CD4-positive, alpha-beta T cell (primary cell): ENCODE results near the gene SLC5A1. TPM values are rescaled to one million over a fixed set of nuclear protein-coding genes. Genes with fewer than 3 reads are reported as not detected.

Experiments used
- ATAC-seq: fragments of 200-7000 bp; cut with Tn5 transposase; one replicate; pipeline ENCODE4 v1.10.0; 2022; ENCODE audit warnings: mild to moderate bottlenecking; ENCODE audit not compliant: poor library complexity
- CTCF ChIA-PET: fragments of 350-600 bp; sonication (Branson Sonifier 250); formaldehyde crosslinking; loops from one replicate; lab custom pipeline; 2021; ENCODE audit warnings: antibody characterized with exemption, inconsistent platforms; lab: Charles Lee
- POLR2A ChIA-PET: fragments of 350-600 bp; sonication (Branson Sonifier 250); formaldehyde crosslinking; loops from one replicate; lab custom pipeline; 2021; ENCODE audit warnings: antibody characterized with exemption, inconsistent platforms; lab: Charles Lee
- DNase-seq, 14 experiments: peaks; one replicate each; pipeline ENCODE4 v3.0.0-alpha.2; 2013 to 2020; ENCODE audit warnings: mixed read lengths in 2 of 14
- H3K27ac ChIP-seq, 2 donors: one replicate each; pipeline versions ENCODE4 v1.5.1 to v1.7.0; 2013; ENCODE audit warnings: low read length in 2 of 2, low read depth in 1 of 2, mild to moderate bottlenecking in 1 of 2
- H3K27me3 ChIP-seq, 2 experiments: 1 replicate in 1 of 2; 2 replicates in 1 of 2; pipeline versions ENCODE4 v1.6.1 to v1.7.0; 2013; ENCODE audit warnings: low read length in 2 of 2, control low read depth in 1 of 2, mild to moderate bottlenecking in 1 of 2, moderate library complexity in 1 of 2; ENCODE audit not compliant: insufficient read depth in 2 of 2, control insufficient read depth in 1 of 2
- H3K36me3 ChIP-seq: one replicate; pipeline ENCODE4 v1.6.1; 2013; ENCODE audit warnings: low read length, control low read depth; ENCODE audit not compliant: insufficient read depth
- H3K4me1 ChIP-seq: one replicate; pipeline ENCODE4 v1.6.1; 2013; ENCODE audit warnings: low read length, control low read depth; ENCODE audit not compliant: insufficient read depth
- H3K4me3 ChIP-seq: one replicate; pipeline ENCODE4 v1.5.1; 2013; ENCODE audit warnings: mild to moderate bottlenecking, low read length, moderate library complexity
- H3K9me3 ChIP-seq, 2 experiments: 1 replicate in 1 of 2; 2 replicates in 1 of 2; pipeline versions ENCODE4 v1.6.1 to v1.7.0; 2013; ENCODE audit warnings: low read length in 2 of 2, mild to moderate bottlenecking in 2 of 2, control low read depth in 1 of 2, moderate library complexity in 1 of 2; ENCODE audit not compliant: control insufficient read depth in 1 of 2, insufficient read depth in 1 of 2
- H3K27ac Mint-ChIP-seq: one replicate; pipeline ENCODE4 v1.8.0; 2020; ENCODE audit warnings: mixed read lengths
- H3K27me3 Mint-ChIP-seq: one replicate; pipeline ENCODE4 v1.8.0; 2021; ENCODE audit warnings: mixed read lengths
- H3K36me3 Mint-ChIP-seq: one replicate; pipeline ENCODE4 v1.8.0; 2021; ENCODE audit warnings: low read depth, mixed read lengths
- H3K4me1 Mint-ChIP-seq: one replicate; pipeline ENCODE4 v1.8.0; 2021; ENCODE audit warnings: low read depth, mixed read lengths
- H3K4me3 Mint-ChIP-seq: one replicate; pipeline ENCODE4 v1.8.0; 2020; ENCODE audit warnings: mild to moderate bottlenecking, mixed read lengths
- H3K9me3 Mint-ChIP-seq: one replicate; pipeline ENCODE4 v1.8.0; 2020; ENCODE audit warnings: mixed read lengths
- intact Hi-C, 2 experiments: fragments of 100-400 bp; cut with DNase I in 1 of 2; cut with micrococcal nuclease in 1 of 2; formaldehyde crosslinking; loops; one replicate each; pipeline versions ENCODE4 v1.15.1 to v1.9.0; 2023 to 2025; cut with DNase I, micrococcal nuclease
- total RNA-seq, 174 experiments: library from RNA in 2 of 174; stranded (reverse) in 2 of 174; gene quantifications; one replicate each; pipeline ENCODE4 v1.2.3 and lab custom pipeline; 2021 to 2026
- TF ChIP-seq, protein P1 (sequence below): fragments of 200-600 bp; IDR thresholded peaks from one replicate; pipeline ENCODE4 v1.8.0; 2022; ENCODE audit warnings: antibody characterized with exemption, mild to moderate bottlenecking

Gene SLC5A1
- total RNA-seq, 2 experiments from 2014 or later, result not detected

DNA sequence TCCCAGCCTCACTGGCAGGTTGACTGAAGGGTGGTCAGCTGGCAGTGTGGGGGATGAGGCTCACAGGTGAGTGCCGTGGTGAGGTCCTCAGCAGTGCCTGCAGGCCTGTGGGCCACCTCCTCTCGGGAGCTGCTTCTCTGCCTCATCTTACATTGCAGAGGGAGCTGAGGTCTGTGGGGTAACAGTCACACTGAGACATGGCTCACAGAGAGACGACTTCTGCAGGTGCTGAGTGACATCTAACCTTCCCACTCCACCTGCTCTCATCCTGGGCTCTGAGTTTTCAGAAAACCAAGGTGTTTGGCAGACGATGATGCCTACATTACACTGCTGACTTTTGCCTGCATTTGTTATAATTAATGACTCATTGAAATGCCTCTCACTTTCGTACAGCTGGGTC lies 8.8 kb upstream of the SLC5A1 start:
- DNase-seq, result no peak
- ChIA-PET POLR2A (no interaction called here), CTCF (no interaction called here)
- Mint-ChIP-seq H3K4me1 (no peaks in the 10 kb centered on the region), H3K27ac (no peak overlapping the region), H3K9me3 (no peaks in the 10 kb centered on the region), H3K27me3 (peaks cover 6% of the 10 kb centered on the region), H3K4me3 (no peak overlapping the region), H3K36me3 (no peaks in the 10 kb centered on the region)
- Histone ChIP-seq H3K36me3 (no peaks in the 10 kb centered on the region), H3K4me3 (no peak overlapping the region), H3K9me3 (no peaks in the 10 kb centered on the region), H3K27ac (no peak overlapping the region), H3K4me1 (no peaks in the 10 kb centered on the region), H3K27me3 (no peaks in the 10 kb centered on the region)
- intact Hi-C loops, result no loop called here
- TF ChIP-seq, protein P1, sequence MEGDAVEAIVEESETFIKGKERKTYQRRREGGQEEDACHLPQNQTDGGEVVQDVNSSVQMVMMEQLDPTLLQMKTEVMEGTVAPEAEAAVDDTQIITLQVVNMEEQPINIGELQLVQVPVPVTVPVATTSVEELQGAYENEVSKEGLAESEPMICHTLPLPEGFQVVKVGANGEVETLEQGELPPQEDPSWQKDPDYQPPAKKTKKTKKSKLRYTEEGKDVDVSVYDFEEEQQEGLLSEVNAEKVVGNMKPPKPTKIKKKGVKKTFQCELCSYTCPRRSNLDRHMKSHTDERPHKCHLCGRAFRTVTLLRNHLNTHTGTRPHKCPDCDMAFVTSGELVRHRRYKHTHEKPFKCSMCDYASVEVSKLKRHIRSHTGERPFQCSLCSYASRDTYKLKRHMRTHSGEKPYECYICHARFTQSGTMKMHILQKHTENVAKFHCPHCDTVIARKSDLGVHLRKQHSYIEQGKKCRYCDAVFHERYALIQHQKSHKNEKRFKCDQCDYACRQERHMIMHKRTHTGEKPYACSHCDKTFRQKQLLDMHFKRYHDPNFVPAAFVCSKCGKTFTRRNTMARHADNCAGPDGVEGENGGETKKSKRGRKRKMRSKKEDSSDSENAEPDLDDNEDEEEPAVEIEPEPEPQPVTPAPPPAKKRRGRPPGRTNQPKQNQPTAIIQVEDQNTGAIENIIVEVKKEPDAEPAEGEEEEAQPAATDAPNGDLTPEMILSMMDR, result no peak
- no peak for ATAC-seq

DNA sequence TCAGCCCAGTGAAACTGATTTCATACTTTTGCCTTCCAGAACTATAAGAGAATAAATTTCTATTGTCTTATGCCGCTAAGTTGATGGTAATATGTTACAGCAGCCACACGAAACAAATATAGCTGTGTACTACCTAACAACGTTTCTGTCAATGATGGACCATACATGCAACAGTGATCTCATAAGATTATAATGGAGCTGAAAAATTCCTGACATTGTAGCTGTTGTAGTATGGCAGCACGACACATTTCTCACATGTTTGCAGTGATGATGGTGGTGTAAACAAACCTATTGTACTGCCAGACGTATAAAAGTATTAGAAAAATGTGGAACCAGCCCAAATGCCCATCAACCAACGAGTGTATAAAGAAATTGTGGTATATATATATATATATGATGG lies 5.8 kb upstream of the SLC5A1 start:
- Histone ChIP-seq H3K9me3 (no peaks in the 10 kb centered on the region), H3K27me3 (peaks cover 10 to 13% of the 10 kb centered on the region in 2 experiments), H3K36me3 (no peaks in the 10 kb centered on the region), H3K4me3 (no peak overlapping the region), H3K4me1 (no peaks in the 10 kb centered on the region), H3K27ac (no peak overlapping the region)
- DNase-seq, result no peak
- Mint-ChIP-seq H3K36me3 (no peaks in the 10 kb centered on the region), H3K27ac (no peak overlapping the region), H3K4me3 (no peak overlapping the region), H3K9me3 (no peaks in the 10 kb centered on the region), H3K27me3 (peaks cover 27% of the 10 kb centered on the region), H3K4me1 (no peaks in the 10 kb centered on the region)
- POLR2A ChIA-PET, result no interaction called here
- ATAC-seq, result no peak
- intact Hi-C loops, result no loop called here
- TF ChIP-seq, protein P1, result no peak
- CTCF ChIA-PET, result no interaction called here

DNA sequence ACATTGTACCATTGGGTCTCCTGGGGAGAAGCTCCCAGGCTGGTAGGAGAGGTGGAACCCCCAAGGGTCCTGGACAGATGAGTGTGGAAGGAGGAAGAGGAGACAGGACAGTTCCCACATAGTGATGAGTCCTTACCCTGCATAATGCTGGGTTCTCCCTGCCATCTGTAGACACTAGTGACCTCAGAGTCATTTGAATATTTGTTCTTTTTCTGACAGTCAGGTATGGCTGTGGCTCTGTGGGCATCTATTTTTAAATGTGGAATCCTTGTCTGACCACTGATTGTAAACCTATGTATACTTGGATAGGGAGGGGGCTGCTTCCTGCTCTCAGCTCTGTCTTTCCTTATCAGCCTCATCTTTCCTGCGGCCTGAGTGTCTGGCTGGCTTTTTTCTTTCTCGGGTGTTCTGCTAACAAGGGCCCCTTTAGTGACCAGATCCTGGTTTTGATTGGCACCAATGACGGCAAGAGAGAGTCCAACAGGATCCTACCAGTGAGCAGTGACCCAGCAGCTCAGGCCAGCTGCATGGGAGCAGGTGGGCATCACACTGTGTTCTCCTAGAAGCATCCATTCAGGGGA lies 2.6 kb upstream of the SLC5A1 start:
- no peaks in the 10 kb centered on the region for H3K36me3 ChIP-seq
- ChIA-PET CTCF (no interaction called here), POLR2A (no interaction called here)
- H3K4me1 Mint-ChIP-seq, result no peaks in the 10 kb centered on the region
- ATAC-seq, result no peak
- TF ChIP-seq, protein P1, result no peak
- no peaks in the 10 kb centered on the region for H3K9me3 Mint-ChIP-seq
- DNase-seq, result no peak
- H3K27ac ChIP-seq, result no peak overlapping the region
- no peak overlapping the region for H3K4me3 ChIP-seq
- no peak overlapping the region for H3K4me3 Mint-ChIP-seq
- H3K36me3 Mint-ChIP-seq, result no peaks in the 10 kb centered on the region
- peaks cover 24 to 26% of the 10 kb centered on the region in 2 experiments for H3K27me3 ChIP-seq
- H3K4me1 ChIP-seq, result no peaks in the 10 kb centered on the region
- peaks cover 55% of the 10 kb centered on the region for H3K27me3 Mint-ChIP-seq
- no peak overlapping the region for H3K27ac Mint-ChIP-seq
- intact Hi-C loops, result loop anchor here in 1 of 2 experiments (10.0 kb wide), 1 partner anchor 64 kb away; no protein-coding TSS in a partner anchor
- H3K9me3 ChIP-seq, result no peaks in the 10 kb centered on the region
